T-cell (primary cell): ENCODE data around the gene GLUL. TPM values are rescaled to one million over a fixed set of nuclear protein-coding genes. Genes with fewer than 3 reads are reported as not detected.

ENCODE experiments used
- ATAC-seq, 4 experiments: fragments of 200-7000 bp in 3 of 4; fragments of 150-1000 bp in 1 of 4; cut with Tn5 transposase; replicated peaks in 1 of 4; 1 replicate in 3 of 4; 2 replicates in 1 of 4; pipeline ENCODE4 v1.10.0; 2021; ENCODE audit warnings: moderate library complexity in 3 of 4, mild to moderate bottlenecking in 2 of 4, moderate number of reproducible peaks in 1 of 4
- CTCF ChIA-PET, 2 donors: fragments of 300-600 bp; sonication (Branson Sonifier 250); formaldehyde crosslinking; loops; one replicate each; lab custom pipeline; 2022; ENCODE audit warnings: antibody characterized with exemption in 2 of 2; lab: Charles Lee
- POLR2A ChIA-PET, 2 donors: fragments of 300-600 bp; sonication (Branson Sonifier 250); formaldehyde crosslinking; loops; one replicate each; lab custom pipeline; 2022; ENCODE audit warnings: antibody characterized with exemption in 2 of 2; lab: Charles Lee
- DNase-seq, 35 experiments: peaks; one replicate each; pipeline versions ENCODE4 v3.0.0 to v3.0.0-alpha.2; 2013 to 2023
- H3K27ac ChIP-seq: one replicate; pipeline ENCODE4 v1.5.1; 2013; ENCODE audit warnings: low read length
- H3K27me3 ChIP-seq, 2 experiments: replicated peaks in 1 of 2; 1 replicate in 1 of 2; 2 replicates in 1 of 2; pipeline versions ENCODE4 v1.6.1 to v1.7.0; 2013; ENCODE audit warnings: low read length in 1 of 2, mixed read lengths in 1 of 2; ENCODE audit not compliant: control insufficient read depth in 2 of 2, insufficient read depth in 2 of 2; ENCODE audit errors: extremely low read depth in 1 of 2
- H3K36me3 ChIP-seq, 2 donors: 1 replicate in 1 of 2; 2 replicates in 1 of 2; pipeline versions ENCODE4 v1.6.1 to v1.7.0; 2013; ENCODE audit warnings: low read length in 1 of 2; ENCODE audit not compliant: control insufficient read depth in 2 of 2, insufficient read depth in 1 of 2; ENCODE audit errors: extremely low read depth in 1 of 2
- H3K4me1 ChIP-seq, 2 experiments: 1 replicate in 1 of 2; 2 replicates in 1 of 2; pipeline versions ENCODE4 v1.6.1 to v1.7.0; 2013; ENCODE audit warnings: low read length in 2 of 2, mixed read lengths in 1 of 2; ENCODE audit not compliant: insufficient read depth in 2 of 2, control insufficient read depth in 1 of 2; ENCODE audit errors: extremely low read depth in 1 of 2
- H3K4me3 ChIP-seq, 2 donors: 1 replicate in 1 of 2; 2 replicates in 1 of 2; pipeline versions ENCODE4 v1.5.1 to v1.7.0; 2013; ENCODE audit warnings: mild to moderate bottlenecking in 2 of 2, low read length in 1 of 2, moderate library complexity in 1 of 2; ENCODE audit not compliant: control insufficient read depth in 1 of 2; ENCODE audit errors: extremely low read depth in 1 of 2
- H3K9me3 ChIP-seq: 2 replicates; pipeline ENCODE4 v1.7.0; 2013
- H3K27ac Mint-ChIP-seq, 2 donors: one replicate each; pipeline ENCODE4 v1.8.0; 2020 to 2021; ENCODE audit warnings: mild to moderate bottlenecking in 2 of 2, mixed read lengths in 2 of 2
- H3K27me3 Mint-ChIP-seq, 2 donors: one replicate each; pipeline ENCODE4 v1.8.0; 2021 to 2022; ENCODE audit warnings: mixed read lengths in 2 of 2
- H3K36me3 Mint-ChIP-seq: one replicate; pipeline ENCODE4 v1.8.0; 2021; ENCODE audit warnings: mixed read lengths
- H3K4me1 Mint-ChIP-seq, 3 donors: one replicate each; pipeline ENCODE4 v1.8.0; 2020 to 2022; ENCODE audit warnings: mixed read lengths in 3 of 3, mild to moderate bottlenecking in 1 of 3
- H3K4me3 Mint-ChIP-seq, 3 donors: one replicate each; pipeline ENCODE4 v1.8.0; 2020 to 2022; ENCODE audit warnings: mild to moderate bottlenecking in 3 of 3, mixed read lengths in 3 of 3, moderate library complexity in 3 of 3
- H3K9me3 Mint-ChIP-seq, 3 donors: one replicate each; pipeline ENCODE4 v1.8.0; 2020 to 2022; ENCODE audit warnings: mixed read lengths in 3 of 3
- WGBS: methylation state at CpG from one replicate; pipeline ENCODE4 v1.1.5; 2013; ENCODE audit warnings: missing lambda C conversion rate; ENCODE audit not compliant: insufficient coverage; 5-methylcytosine and 5-hydroxymethylcytosine counted together
- total RNA-seq, 35 experiments: library from RNA in 6 of 35; stranded (reverse) in 6 of 35; fragments of 120-200 nt in 1 of 35; gene quantifications; one replicate each; pipeline versions ENCODE4 v1.2.1 to v1.2.4 and lab custom pipeline; 2013 to 2026

Gene GLUL
- total RNA-seq, 5 donors from 2014 or later (not counting 1 experiment from before 2014, with no cell fraction given): 49.1 to 88.7 (median 70.3) TPM

DNA sequence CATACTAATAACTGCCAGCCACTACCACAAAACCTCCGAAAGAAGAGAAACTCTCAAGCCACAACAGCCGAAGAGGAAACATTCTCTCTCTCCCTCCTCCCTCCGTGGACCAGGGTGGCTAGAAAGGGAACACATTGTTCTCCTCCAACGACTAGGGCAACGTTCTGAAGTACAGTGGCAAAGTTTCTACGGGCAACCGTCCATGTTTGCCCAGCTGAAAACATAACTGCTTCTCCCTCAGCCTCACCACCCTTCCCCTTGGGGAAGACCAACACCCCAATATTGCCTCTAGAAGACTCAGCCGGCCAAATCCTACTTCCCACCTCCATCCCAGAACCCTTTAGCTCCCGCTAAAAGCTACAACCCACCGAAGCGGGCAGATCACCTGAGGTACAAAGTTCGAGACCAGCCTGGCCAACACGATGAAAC, 2.0 kb downstream of the GLUL start:
- DNase-seq (peak in 1 of 35 experiments; percentile 15), ATAC-seq (no peak)
- ChIA-PET POLR2A (interaction anchor here in 1 of 2 donors (0.7 kb wide), 1 partner anchor 84 kb away, joined by 5 read pairs; no protein-coding TSS in a partner anchor), CTCF (interaction anchor here in 1 of 2 donors (0.7 to 1.7 kb wide), 2 partner anchors 130 to 246 kb away, joined by 3 to 5 read pairs; no protein-coding TSS in a partner anchor)
- Mint-ChIP-seq H3K9me3 (no peaks in the 10 kb centered on the region), H3K27ac (peak overlapping the region; percentile 90 to 91), H3K4me1 (peaks cover 26 to 36% (median 35%) of the 10 kb centered on the region in 3 donors), H3K4me3 (peak overlapping the region; percentile 84 to 97 (median 97)), H3K27me3 (no peaks in the 10 kb centered on the region), H3K36me3 (peaks cover 33% of the 10 kb centered on the region)
- Histone ChIP-seq H3K4me3 (peak overlapping the region; percentile 79 to 89), H3K27ac (peak overlapping the region; percentile 34), H3K9me3 (no peaks in the 10 kb centered on the region), H3K27me3 (peaks cover 0 to 11% of the 10 kb centered on the region in 2 experiments), H3K36me3 (peaks cover 0 to 23% of the 10 kb centered on the region in 2 donors), H3K4me1 (peaks cover 12 to 27% of the 10 kb centered on the region in 2 experiments)
- WGBS: 41% methylated on average over 10 of the region's 13 CpGs

DNA sequence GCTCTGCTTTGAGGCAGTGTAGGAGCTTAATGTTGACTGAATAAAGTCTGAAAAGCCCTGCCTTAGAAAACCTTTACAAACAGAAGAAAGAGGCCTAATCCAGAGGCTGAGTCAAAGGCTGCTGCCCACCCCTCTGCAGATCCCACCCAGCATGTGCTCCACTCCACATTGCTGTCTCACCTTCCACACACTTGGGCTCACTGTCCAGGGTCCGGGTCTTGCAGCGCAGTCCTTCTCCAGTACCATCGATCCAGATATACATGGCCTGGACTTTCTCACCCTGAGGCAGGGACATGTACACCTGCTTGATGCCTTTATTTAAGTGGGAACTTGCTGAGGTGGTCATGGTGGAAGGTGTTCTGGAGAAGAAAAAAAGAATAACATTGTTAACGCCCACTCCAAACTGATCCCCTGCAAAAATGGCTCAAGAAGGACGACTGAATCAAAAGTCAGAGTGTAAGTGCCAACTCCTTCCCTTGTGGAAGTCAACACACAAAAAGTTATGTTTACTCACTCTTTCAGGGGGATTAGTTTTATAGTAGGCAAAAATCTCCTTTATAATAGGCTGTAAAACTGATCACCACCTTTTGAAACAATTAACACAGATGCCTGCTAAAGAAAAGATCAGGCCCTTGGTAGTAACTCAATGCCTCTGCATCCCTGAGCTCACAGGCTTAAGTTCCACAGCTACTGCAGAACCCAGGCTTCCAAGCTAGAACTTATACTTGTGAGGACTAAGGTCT, 3.0 kb downstream of the GLUL start:
- ChIA-PET POLR2A (no interaction called here), CTCF (interaction anchor here (0.6 to 1.9 kb wide), 5 partner anchors 8 to 1756 kb away, joined by 3 to 7 read pairs (median 5); no protein-coding TSS in a partner anchor)
- H3K9me3 ChIP-seq: no peaks in the 10 kb centered on the region
- peaks cover 0 to 11% of the 10 kb centered on the region in 2 experiments for H3K27me3 ChIP-seq
- Mint-ChIP-seq H3K27ac (peak overlapping the region; percentile 90 to 91), H3K27me3 (no peaks in the 10 kb centered on the region), H3K9me3 (no peaks in the 10 kb centered on the region), H3K36me3 (peaks cover 42% of the 10 kb centered on the region), H3K4me3 (peak overlapping the region in 2 of 3 donors; percentile 97), H3K4me1 (peaks cover 26 to 36% (median 35%) of the 10 kb centered on the region in 3 donors)
- WGBS: no CpG with 5 or more reads among the region's 5 CpGs
- ATAC-seq (no peak), DNase-seq (no peak)
- H3K4me1 ChIP-seq: peaks cover 12 to 27% of the 10 kb centered on the region in 2 experiments
- H3K36me3 ChIP-seq: peaks cover 0 to 24% of the 10 kb centered on the region in 2 donors
- no peak overlapping the region for H3K27ac ChIP-seq
- H3K4me3 ChIP-seq: no peak overlapping the region

DNA sequence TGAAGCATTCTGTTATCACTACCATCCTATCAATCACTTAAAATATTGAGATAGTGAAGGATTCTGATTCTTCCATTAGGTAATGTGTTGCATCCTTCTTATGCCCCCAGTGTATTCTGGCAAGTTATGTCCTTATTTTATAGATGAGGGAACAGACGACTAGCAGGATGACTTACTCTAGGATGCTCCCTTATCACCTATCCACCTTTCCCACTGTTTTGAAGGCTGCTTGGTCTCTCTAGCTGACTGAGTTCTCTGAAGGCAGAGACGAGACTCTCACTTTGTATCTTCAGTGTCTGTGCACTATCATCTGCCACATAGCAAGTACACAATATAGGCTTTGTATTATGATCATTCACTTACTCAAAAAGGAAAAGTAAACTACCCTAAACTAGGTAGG, 4.0 kb downstream of the GLUL start:
- ChIA-PET POLR2A (interaction anchor here in 1 of 2 donors (0.7 kb wide), 1 partner anchor 150 kb away, joined by 3 read pairs; no protein-coding TSS in a partner anchor), CTCF (interaction anchor here (0.6 to 1.9 kb wide), 2 partner anchors 9 to 25 kb away, joined by 3 to 7 read pairs; no protein-coding TSS in a partner anchor)
- H3K4me3 Mint-ChIP-seq: no peak overlapping the region
- H3K36me3 Mint-ChIP-seq: peaks cover 42% of the 10 kb centered on the region
- WGBS: no CpG with 5 or more reads among the region's 2 CpGs
- no peak for DNase-seq
- no peak overlapping the region for H3K27ac Mint-ChIP-seq
- ATAC-seq: no peak
- H3K27me3 Mint-ChIP-seq: no peaks in the 10 kb centered on the region
- Histone ChIP-seq H3K36me3 (peaks cover 0 to 28% of the 10 kb centered on the region in 2 donors), H3K4me3 (no peak overlapping the region), H3K9me3 (no peaks in the 10 kb centered on the region), H3K4me1 (peaks cover 12 to 26% of the 10 kb centered on the region in 2 experiments), H3K27ac (no peak overlapping the region), H3K27me3 (peaks cover 0 to 11% of the 10 kb centered on the region in 2 experiments)
- no peaks in the 10 kb centered on the region for H3K9me3 Mint-ChIP-seq
- H3K4me1 Mint-ChIP-seq: peaks cover 23 to 30% (median 29%) of the 10 kb centered on the region in 3 donors

DNA sequence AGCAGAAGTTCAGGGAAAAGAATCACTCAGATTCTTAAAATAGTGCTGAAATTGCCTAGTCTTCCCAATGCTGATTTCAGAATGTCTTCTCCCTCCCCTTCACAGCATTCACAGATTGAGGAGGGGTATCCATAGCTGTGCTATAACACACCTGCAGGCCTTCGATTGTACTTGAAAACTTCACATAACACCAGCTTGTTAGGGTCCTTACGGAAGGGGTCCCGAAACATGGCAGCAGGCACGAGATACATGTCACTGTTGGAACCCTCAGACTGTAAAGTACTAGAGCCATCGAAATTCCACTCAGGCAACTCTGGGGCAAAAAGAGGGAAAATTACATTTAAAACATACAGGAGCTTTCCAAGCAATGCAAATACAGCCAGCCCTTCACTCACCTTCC, 4.6 kb downstream of the GLUL start:
- H3K36me3 ChIP-seq: peaks cover 0 to 30% of the 10 kb centered on the region in 2 donors
- no peaks in the 10 kb centered on the region for H3K9me3 Mint-ChIP-seq
- POLR2A ChIA-PET: interaction anchor here in 1 of 2 donors (0.5 kb wide), 1 partner anchor 10 kb away, joined by 3 read pairs; no protein-coding TSS in a partner anchor

DNA sequence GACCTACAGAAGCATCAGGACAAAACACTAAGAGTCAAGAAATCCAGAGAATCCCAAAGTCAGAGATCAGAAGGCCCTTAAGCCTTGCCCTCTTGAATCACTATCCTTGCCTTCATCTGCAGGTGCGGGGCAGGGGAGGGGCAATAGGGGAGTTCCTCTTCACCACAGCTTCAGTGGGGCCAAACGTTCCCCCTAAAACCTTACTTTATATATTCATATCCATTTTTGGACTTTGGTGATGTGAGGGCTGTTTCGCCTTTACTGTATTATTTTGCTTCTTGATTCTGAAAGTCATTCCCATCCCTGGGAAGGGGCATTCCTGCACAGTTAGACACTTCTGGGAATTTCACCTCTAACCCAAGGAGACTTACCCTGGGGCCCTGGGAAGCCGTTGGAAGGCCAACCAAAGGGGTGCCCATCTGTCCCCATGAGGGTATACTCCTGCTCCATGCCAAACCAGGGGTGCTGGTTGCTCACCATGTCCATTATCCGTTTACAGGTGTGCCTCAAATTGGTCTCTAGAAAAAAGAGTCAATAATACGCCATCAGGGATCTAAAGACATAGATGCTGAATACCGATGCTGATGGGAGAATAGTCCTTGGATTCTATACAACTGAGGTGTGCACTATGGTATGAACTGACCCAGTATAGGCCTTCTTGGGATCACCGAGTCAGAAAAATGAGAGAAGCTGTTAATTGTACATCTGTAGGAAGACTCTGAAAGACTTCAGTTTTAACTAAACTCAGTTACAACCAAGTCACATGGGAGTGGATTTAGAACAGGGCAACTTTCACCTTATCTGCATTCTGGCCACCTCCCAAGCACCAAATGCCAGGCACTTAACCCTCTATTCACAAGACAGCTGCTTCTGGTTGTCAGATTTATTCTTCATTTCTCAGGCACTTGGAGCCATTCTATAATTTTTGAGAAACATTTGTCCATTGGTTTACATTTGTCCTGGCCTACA, 5.4 kb downstream of the GLUL start:
- H3K27ac Mint-ChIP-seq: no peak overlapping the region
- H3K27me3 ChIP-seq: peaks cover 0 to 10% of the 10 kb centered on the region in 2 experiments
- no peaks in the 10 kb centered on the region for H3K9me3 ChIP-seq
- DNase-seq (no peak), ATAC-seq (no peak)
- H3K4me1 Mint-ChIP-seq: peaks cover 19 to 26% (median 26%) of the 10 kb centered on the region in 3 donors
- H3K27ac ChIP-seq: no peak overlapping the region
- H3K36me3 Mint-ChIP-seq: peaks cover 47% of the 10 kb centered on the region
- H3K27me3 Mint-ChIP-seq: no peaks in the 10 kb centered on the region
- CTCF ChIA-PET: interaction anchor here in 1 of 2 donors (1.9 kb wide), 1 partner anchor 10 kb away, joined by 7 read pairs; no protein-coding TSS in a partner anchor
- no peak overlapping the region for H3K4me3 ChIP-seq
- H3K4me1 ChIP-seq: peaks cover 12 to 17% of the 10 kb centered on the region in 2 experiments
- H3K9me3 Mint-ChIP-seq: no peaks in the 10 kb centered on the region
- H3K36me3 ChIP-seq: peaks cover 0 to 30% of the 10 kb centered on the region in 2 donors
- 97% methylated on average over 4 of the region's 8 CpGs for WGBS
- POLR2A ChIA-PET: interaction anchor here in 1 of 2 donors (0.5 kb wide), 1 partner anchor 11 kb away, joined by 3 read pairs; no protein-coding TSS in a partner anchor
- H3K4me3 Mint-ChIP-seq: no peak overlapping the region

More for the DNA sequence above, 4.6 kb downstream of the GLUL start:
- CTCF ChIA-PET: interaction anchor here in 1 of 2 donors (1.9 kb wide), 1 partner anchor 10 kb away, joined by 7 read pairs; no protein-coding TSS in a partner anchor
- ATAC-seq (no peak), DNase-seq (no peak)
- H3K27me3 ChIP-seq: peaks cover 0 to 11% of the 10 kb centered on the region in 2 experiments
- peaks cover 42% of the 10 kb centered on the region for H3K36me3 Mint-ChIP-seq
- no peak overlapping the region for H3K4me3 ChIP-seq
- H3K4me3 Mint-ChIP-seq: no peak overlapping the region
- H3K27ac Mint-ChIP-seq: peak overlapping the region in 1 of 2 donors; percentile 3
- peaks cover 20 to 28% (median 26%) of the 10 kb centered on the region in 3 donors for H3K4me1 Mint-ChIP-seq
- no peaks in the 10 kb centered on the region for H3K27me3 Mint-ChIP-seq
- H3K27ac ChIP-seq: no peak overlapping the region
- no peaks in the 10 kb centered on the region for H3K9me3 ChIP-seq
- 83% methylated on average over 5 of the region's 5 CpGs for WGBS
- H3K4me1 ChIP-seq: peaks cover 12 to 20% of the 10 kb centered on the region in 2 experiments
